Keratinocyte (primary cell): ENCODE measurements around the gene SH3BP5.

Experiments
- EZH2 ChIP-seq: IDR thresholded peaks from one replicate; pipeline ENCODE4 v1.6.1; 2012; ENCODE audit warnings: inconsistent platforms, mild to moderate bottlenecking, low read length, moderate library complexity
- TF ChIP-seq, protein P1 (sequence below), 3 experiments: IDR thresholded peaks in 1 of 3; conservative IDR thresholded peaks in 1 of 3; optimal IDR thresholded peaks in 1 of 3; 2 replicates in 2 of 3; 3 replicates in 1 of 3; pipeline versions ENCODE3 to v1.5.1; 2011; ENCODE audit warnings: low read length in 3 of 3, mild to moderate bottlenecking in 3 of 3, moderate library complexity in 2 of 3, control low read depth in 1 of 3, inconsistent platforms in 1 of 3; ENCODE audit not compliant: insufficient read depth in 2 of 3; ENCODE audit errors: extremely low read depth in 1 of 3

- TF ChIP-seq EZH2 = no peak
- TF ChIP-seq, protein P1, sequence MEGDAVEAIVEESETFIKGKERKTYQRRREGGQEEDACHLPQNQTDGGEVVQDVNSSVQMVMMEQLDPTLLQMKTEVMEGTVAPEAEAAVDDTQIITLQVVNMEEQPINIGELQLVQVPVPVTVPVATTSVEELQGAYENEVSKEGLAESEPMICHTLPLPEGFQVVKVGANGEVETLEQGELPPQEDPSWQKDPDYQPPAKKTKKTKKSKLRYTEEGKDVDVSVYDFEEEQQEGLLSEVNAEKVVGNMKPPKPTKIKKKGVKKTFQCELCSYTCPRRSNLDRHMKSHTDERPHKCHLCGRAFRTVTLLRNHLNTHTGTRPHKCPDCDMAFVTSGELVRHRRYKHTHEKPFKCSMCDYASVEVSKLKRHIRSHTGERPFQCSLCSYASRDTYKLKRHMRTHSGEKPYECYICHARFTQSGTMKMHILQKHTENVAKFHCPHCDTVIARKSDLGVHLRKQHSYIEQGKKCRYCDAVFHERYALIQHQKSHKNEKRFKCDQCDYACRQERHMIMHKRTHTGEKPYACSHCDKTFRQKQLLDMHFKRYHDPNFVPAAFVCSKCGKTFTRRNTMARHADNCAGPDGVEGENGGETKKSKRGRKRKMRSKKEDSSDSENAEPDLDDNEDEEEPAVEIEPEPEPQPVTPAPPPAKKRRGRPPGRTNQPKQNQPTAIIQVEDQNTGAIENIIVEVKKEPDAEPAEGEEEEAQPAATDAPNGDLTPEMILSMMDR (optimal IDR thresholded peaks at IDR 0.05 in 1 of 3, IDR thresholded peaks at IDR 0.05 in 1 of 3, conservative IDR thresholded peaks at IDR 0.05 in 1 of 3; ENCODE audit: extremely low read depth in 1 of 3, insufficient read depth in 2 of 3, low read length in 3 of 3) = no peak
Observed at GRCh38 chr3:15217841-15218267, 114.5 kb downstream of the SH3BP5 start.
